GM19035 (cell line): ENCODE data around the gene S100A2.

ENCODE experiments used
- ATAC-seq: cut with Tn5 transposase; IDR thresholded peaks from one replicate; pipeline ENCODE4 v1.9.1; 2021; ENCODE audit not compliant: unreplicated experiment

S100A2 gene

DNA sequence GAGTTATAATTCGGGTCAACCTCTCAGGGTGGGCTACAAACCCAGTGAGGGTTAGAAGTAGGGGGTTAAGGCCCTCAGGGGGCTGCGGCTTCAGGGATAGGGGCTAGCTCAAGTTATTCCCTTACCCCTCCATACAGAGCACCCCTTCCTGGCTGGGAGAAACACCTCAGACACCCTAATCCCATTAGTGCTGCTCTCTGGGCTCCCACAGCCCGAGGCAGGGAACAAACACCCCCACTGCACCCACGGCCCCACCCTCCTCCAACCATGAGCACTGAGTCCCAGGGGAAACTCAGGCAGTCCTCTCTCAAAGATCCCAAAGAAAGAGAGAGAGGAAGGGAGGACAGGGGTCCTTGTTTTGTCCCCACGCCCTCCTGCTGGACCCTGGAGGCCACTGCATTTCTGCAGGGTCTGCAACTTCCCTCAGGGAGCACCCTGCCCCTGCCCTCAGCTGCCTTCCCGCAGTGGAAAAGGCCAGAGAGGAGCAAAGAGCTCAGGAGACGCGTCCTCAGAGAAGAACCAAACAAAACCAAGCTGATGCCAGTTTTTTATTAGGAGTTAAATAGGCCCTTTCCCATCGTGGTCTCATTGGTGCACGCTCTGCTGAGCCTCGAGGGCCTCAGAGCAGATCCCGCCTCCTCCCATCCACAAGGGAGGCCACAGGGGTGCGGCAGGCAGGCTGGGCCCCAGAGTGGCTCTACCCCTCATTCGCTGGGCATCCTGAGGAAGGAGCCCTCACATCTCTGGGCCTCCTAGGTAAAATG lies 18.7 kb downstream of the S100A2 start:
- ATAC-seq: no peak

DNA sequence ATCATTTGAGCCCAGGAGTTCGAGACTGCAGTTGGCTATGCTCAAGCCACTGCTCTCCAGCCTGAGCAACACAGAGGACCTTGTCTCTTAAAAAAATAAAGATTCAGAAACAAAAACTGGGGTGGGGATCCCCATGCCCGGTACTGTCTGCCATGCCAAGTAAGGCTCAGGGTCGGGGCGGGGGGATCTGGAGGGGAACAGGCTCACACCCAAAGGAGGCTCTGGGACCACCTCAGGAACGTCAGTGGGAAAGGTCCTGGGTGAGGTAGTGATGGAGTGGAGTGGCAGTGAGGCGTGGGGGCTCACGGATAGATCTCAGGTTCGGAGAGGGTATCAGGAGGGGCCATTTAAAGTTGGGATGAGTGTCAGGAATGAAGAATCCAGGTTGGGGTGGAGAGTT lies 19.3 kb downstream of the S100A2 start:
- no peak for ATAC-seq

DNA sequence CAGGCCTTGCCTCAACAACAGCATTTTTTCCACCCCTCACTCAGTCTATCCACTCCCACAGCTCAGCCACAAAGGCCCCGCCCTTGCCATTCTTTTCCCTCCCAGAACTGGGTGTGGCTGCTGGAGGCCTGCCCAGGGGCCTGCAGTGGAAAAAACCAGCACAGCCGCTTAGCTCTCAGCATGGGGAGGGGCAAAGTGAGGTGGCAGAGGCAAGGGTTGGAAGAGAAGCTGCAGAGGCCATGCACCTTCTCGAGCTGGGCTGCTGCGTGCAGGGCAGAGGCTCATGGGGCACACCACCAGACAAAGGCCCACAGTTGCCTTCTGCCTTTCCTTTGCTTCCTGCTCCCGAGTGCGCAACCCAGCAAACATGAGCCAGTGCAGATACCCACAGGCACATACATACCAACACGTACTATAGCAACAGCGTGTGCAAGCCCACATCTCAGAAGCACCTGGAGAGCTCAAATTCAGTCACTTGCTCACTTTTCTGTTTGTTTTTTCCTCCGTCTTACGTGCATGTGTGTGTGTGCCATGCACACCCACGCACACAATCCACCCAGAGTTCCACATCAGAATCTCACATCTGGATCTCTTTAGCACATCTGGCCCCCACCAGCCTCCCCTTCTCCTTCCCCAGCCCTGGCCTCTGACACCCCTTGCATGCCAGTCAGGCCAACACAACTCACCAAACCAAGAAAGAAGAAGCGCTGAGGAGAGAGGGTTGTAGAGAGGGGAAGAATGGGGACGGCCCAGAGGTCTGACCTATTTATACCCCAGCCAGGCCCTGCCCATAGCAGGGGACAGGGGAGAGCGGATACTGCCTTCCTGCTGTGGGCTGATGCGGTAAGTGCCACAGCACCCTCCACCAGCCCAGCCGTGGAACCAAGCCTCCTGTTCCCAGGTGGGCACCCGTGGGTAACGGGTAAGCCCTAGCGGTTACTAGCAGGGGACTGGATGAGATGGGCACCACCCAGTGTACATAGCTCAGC lies 20.3 kb downstream of the S100A2 start, which contains the start of gene S100A4:
Gene S100A4, minus strand, starts transcription at position 740 of the 989 bp plus-strand sequence. CDS start 1,012 bp downstream, outside the sequence.
- ATAC-seq: no peak

DNA sequence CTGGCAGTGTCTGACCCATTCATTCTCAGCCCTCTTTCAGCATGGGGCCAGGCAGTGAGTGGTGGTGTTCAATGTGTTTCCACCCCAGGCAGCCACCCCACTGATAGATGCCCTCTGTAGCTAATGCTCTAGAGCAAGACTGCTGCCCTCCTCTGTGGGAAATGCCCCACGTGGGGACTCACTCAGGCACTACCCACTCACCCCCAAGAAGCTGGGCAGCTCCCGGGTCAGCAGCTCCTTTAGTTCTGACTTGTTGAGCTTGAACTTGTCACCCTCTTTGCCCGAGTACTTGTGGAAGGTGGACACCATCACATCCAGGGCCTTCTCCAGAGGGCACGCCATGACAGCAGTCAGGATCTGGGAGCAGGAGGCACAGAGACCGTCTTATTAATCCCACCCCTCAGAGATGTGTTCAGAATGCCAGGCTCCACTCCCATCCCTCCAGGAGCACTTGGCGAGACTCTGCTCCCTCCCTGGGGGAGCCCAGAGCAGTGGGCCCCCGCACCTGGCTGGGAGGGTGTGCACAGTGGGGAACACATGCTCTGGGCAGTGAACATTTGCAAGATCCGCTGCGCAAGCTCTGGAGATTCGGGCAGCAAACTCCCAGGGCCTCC lies 21.1 kb downstream of the S100A2 start:
- ATAC-seq: no peak

DNA sequence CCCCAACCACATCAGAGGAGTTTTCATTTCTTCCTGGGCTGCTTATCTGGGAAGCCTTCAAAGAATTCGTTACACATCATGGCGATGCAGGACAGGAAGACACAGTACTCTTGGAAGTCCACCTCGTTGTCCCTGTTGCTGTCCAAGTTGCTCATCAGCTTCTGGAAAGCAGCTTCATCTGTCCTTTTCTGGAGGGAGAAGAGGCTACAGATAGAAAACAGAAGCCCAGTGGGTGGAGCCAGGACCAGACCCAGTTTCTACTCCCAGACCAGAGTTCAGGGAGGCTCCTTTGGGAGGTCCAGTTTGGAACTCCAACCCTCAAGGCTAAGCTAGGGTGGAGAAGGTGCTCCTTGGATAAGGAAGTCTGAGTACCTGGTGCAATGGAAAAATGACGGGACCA lies 21.9 kb downstream of the S100A2 start:
- no peak for ATAC-seq

DNA sequence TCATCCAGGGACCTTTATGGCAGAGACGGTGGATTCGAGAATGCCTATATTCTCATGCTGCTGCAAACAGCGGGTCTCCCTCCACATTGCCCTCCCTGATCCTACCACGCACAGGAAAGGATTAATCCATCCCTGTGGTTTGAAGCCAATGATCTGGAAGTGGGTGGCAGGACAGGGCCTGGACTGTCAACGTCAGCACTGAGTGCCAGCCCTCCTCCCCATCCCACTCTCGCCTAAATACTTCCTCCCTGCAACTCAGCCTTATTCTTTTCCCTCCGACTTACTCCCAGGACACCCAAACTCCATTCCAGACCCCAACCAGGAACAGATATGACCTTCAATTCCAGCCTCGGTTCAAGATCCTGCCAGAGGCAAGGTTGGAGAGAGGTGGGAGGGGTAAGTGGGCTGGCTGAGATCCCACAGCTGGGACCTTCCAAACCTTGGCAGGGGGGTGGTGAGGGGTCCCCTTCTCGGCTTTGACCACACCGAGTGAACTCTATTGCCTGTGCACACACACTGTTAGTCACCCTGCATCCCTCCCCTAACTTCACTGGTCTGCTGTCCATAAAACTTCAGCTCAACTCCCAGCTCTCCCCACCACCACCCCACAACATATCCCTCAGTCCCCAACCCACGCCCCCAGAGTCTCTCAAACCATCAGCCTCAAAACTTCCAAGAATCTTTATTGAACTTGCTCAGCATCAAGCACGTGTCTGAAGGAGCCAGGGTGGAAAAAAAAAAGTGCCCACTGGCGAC lies 22.5 kb downstream of the S100A2 start:
- no peak for ATAC-seq

DNA sequence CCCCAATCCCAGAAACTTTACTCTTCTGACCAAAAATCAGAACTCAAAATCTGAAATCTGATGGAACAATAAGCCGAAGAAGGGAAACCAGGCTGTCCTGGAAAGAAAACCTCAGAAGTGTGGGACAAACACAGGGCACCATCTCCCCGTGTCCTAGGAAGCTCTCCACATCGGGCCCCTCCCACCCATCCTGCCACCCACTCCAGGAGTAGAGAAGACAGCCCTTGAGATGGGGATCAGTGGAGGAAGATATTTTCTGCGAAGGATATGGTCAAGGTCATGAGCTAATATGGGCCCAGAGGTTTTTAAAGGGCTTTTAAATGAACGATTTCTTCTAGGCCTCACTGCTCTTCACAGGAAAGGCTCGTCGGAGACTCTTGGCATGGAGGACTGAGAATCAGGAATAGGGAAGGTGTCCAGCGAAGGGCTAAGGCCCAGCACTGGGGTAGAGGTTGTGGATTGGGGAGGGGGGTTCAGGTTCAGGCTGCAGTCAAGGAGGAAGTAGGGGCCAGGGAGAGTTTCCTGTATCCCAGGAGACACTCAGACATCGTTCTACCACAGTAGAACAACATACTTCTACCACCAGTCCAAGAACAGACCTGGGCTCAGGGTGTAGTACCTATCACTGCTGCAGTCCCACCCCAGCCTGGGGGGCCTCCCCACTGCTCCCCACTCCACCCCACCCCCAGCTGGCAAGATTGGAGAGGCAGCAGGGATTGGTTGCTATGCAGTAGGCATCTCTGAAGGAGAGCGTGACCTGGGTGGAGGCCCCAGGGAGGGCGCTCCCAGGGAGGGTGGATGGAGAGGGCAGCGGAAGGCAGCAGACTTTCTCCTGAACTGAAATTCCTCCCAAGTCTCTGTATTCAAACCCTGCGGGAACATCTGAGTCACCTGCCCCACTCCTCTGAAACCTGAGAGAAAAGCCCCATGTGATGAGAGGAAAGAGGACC lies 23.7 kb downstream of the S100A2 start:
- ATAC-seq: no peak

DNA sequence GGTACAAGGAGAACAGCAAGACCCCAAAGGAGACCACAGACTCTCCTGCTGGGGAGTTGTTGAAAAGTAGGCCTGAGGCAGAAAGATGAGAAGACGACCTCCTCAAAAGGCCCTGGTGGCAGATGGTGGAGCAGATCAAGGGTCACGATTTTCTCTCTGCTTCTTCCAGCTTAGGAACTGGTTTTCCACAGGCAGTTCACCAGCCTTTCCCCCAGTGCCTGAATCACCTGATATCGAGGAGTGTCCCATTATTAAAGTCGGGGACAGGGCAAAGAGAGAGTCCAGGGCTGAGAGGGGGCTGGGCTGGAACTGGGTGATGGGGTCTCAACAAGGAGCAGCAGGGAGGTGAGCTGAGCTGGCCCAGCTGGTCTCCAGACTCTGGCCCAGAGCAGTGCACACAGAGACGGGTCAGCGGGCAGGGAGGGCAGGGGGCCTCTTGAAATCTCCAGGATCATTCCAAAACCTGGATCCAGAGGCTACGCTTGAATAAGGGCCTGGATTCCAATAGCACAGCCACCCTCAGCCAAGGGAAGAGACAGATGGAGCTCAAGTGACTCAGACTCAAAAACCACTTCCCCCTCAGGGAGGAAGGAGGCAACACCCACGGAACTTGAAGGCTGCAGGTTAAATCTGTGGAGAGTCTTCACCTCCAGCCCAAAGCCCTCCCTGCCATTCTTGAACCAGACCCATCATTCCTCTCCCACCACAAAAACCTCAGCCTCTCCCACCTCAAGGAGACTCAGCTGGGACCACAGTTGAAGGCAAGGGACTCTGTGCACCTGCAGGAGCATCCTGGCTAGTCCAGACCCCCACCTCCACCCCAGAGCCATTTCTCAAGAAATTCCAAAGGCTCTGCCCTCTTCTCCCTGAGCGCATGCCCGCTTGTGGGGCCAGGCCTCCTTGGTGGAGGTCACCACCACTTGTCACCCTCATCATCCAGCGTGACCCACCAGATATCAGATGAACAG lies 25.0 kb downstream of the S100A2 start, which contains the start of gene S100A5:
Gene S100A5, minus strand, starts transcription at position 541 of the 968 bp plus-strand sequence. CDS start 743 bp downstream, outside the sequence.
- no peak for ATAC-seq

DNA sequence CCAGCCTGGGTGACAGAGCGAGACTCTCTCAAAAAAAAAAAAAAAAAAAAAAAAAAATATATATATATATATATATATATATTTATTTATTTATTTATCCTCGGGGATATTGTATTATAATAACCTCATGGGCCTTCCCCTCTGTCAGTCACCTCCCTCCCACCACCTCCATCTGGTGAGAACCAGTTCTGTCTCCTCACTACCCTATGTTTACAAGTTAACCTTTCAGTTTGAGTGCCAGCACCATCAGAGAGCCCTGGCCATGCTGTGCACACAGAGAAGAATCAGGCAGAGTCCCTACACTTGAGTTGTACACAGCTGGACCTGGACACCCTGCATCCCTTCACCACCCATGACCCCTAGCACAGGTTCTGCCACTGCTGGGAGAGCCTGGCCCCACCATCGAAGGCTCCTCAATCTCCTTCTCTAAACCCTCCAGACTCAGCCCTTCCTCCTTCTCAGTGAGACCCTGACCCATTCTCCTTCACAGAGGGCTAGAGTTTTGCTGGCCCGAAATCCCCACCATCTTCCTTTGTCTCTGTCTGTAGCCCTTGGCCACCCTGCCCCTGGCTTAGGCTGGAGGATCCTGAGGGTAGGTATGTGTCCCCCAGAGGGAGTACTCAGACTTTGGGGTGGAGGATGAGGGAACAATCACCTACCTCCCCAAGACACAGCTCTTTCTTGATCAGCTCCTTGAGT lies 26.1 kb downstream of the S100A2 start:
- ATAC-seq: no peak

DNA sequence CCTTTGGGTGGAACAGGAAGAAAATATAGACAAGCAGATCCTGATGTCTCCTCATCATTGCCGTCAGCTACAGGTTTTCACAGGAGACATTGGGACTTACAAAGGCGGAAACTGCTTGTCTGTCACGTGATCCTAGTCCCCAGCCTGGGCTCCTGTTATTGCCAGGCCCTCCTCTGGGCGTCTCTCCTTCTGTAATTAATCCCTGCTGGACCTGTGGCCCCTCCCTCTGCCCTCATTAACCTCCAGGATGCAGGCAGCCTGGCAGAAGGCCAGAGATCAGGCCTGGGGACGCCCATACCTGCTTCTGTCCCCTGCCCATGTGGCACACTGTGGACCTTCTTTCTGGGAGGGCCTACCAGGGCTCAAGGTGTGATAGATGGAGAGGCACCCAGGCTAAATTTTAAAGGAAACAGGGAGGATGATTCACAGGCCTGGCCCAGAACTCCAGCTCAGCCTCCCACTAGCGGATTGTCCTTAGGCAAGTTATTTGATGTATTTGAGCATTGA lies 27.3 kb downstream of the S100A2 start:
- no peak for ATAC-seq

DNA sequence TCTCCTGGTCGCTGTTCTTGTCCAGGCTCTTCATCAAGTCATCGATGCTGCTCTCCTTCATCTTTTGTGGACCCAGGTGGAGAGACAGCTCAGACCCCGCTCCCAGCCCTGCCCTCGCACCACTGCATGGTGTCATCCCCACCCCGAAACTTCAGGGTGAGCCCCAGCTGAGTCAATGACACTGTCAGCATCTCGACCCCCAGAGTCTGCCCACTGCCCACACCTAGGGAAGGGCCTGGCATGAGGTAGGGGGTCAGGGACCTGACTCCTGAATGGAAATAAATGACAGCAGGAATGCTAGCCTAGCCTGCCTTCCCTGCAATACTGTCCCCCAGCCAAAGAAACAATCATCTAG lies 28.3 kb downstream of the S100A2 start:
- ATAC-seq: no peak

DNA sequence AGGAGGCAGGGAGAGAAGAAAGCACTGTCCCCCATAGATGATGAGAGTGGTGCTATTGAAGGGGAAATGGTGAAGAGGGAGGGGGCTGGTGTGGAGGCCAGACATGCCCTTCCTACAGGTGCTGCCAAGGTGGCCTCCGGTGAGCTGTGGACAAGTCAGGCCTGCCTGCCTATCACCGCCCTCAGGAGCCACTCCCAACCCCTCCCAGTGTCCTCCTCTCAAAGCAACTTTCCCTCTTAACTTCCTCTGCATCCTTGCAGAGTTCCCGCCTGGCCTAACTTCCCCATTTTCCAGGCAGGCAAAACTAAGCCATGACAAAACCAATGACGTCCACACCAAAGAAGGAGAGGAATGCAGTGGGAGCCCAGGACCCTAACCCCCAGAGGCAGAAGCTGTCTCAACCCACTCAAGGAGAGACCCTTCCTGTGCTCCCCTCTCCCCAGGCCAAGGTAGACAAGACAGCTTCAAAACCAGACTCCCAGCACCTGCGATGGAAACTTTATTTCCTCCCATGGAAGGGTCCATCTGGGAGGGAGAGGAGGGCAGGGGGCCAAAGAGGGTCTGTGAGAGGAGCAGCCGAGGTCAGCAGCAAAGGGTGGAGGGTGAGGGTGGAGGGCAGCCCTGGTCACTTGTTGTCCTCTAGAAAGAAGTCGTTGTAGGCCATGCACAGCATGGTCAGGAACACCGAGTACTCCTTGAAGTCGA lies 28.8 kb downstream of the S100A2 start:
- ATAC-seq: no peak

DNA sequence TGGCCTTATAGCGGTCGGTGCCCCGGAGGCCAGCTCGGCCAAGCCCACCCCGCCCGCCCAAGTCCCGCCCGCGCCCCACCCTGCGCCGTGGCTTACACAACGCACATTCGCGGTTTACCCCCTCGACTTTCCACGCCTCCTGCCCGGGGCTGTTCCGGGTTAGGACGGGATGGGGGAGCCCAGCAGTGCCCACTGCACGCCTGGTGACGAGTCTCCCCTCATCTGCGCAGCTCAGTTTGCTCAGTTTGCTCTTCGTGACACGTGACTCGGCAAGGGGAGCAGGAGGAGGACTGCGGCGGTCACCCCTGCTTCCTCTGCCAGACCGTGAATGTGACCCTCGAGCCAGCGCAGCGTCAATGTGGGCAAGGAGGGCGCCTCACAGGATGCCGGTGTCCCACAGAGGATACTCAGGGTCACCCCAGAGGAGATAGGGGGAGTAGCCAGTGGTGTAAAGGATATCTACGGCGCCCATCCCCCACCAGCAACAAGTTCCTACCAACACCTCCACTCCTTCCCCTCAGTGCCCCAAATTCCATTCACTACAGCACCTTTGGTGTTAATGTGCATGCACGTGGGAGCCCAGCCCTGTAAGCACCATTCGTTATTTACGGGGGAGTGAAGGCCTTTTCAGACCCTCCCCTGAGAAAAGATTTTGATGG lies 29.5 kb downstream of the S100A2 start:
- peak; percentile 49 for ATAC-seq

DNA sequence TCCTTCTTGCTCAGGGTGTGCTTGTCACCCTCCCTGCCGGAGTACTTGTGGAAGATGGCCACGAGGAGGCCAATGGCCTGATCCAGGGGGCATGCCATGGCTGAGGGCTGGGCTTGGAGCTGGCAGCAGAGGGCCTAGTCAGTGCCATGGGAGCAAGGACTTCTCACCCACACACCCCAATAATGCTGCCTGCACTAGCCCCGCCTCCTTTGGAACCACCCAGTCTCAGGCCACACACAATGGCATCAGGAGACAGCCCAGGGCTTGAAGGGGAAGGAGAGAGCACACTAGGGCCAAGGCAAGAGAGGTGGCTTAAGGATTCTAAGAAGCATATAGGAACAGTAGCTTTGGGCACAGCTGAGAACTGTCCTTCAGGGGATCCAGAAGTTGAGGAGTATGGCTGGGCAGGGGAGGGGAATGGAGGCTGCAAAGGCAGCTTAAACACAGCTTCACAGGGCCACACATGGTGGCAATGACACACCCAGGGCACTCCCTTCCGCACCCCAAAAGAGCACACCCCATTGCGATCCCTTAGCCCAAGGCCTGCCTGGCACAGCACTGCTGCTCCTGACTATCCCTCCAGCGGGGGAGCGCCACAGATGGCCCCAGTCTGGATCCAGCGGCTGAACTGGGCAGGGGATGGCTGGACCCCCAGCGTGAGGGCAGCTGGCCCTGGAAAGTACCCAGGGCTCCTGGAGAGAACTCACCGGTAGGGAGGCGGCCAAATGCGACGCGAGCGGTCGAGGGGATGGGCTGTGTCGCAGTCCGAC lies 30.2 kb downstream of the S100A2 start, which contains the start of gene S100A6:
Gene S100A6, minus strand, starts transcription at position 750 of the 770 bp plus-strand sequence. Its CDS starts 652 bp downstream, at position 98.
- ATAC-seq: peak; percentile 38

DNA sequence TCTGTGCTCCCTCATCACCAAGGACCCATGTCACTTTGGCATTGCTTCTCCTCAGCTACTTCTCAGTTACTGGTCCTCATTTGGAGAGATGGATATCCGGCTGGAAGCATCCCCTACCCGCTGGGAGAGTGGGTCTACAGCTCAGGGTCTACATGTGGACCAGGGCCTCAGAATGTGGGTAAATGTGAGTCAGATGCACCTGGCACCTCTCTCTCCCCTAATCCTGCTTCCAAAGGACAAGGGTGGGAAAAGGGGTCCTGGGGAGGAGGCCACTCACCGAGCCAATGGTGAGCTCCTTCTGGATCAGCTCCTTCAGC lies 30.8 kb downstream of the S100A2 start:
- no peak for ATAC-seq
